CD8-positive, alpha-beta memory T cell (primary cell): ENCODE data around the gene HORMAD1. TPM values are rescaled to one million over a fixed set of nuclear protein-coding genes. Genes with fewer than 3 reads are reported as not detected.
"Not testable (repeated sequence)": the region's sequence is repeated elsewhere in the genome, so short reads cannot be mapped to it uniquely, and the experiment has no call there.

Experiments
- CTCF ChIA-PET: fragments of 350-600 bp; sonication (Branson Sonifier 250); formaldehyde crosslinking; loops from one replicate; lab custom pipeline; 2021; ENCODE audit warnings: antibody characterized with exemption; lab: Charles Lee
- POLR2A ChIA-PET: fragments of 350-600 bp; sonication (Branson Sonifier 250); formaldehyde crosslinking; loops from one replicate; lab custom pipeline; 2021; ENCODE audit warnings: antibody characterized with exemption; lab: Charles Lee
- DNase-seq, 5 donors: peaks; one replicate each; pipeline versions ENCODE4 v3.0.0 to v3.0.0-alpha.2; 2020 to 2022; ENCODE audit warnings: mixed read lengths in 1 of 5
- H3K27ac ChIP-seq: one replicate; pipeline ENCODE4 v1.7.0; 2013; ENCODE audit warnings: low read depth, mild to moderate bottlenecking, low read length, moderate library complexity
- H3K27me3 ChIP-seq: 2 replicates; pipeline ENCODE4 v1.7.0; 2013; ENCODE audit warnings: low read length, mild to moderate bottlenecking; ENCODE audit not compliant: insufficient read depth, poor library complexity, severe bottlenecking
- H3K36me3 ChIP-seq: 2 replicates; pipeline ENCODE4 v1.7.0; 2013; ENCODE audit warnings: mild to moderate bottlenecking, low read length, moderate library complexity; ENCODE audit not compliant: insufficient read depth
- H3K4me1 ChIP-seq: 2 replicates; pipeline ENCODE4 v1.7.0; 2013; ENCODE audit warnings: mild to moderate bottlenecking, low read length, moderate library complexity; ENCODE audit not compliant: insufficient read depth
- H3K4me3 ChIP-seq: 2 replicates; pipeline ENCODE4 v1.7.0; 2013; ENCODE audit warnings: mild to moderate bottlenecking, low read length
- H3K9me3 ChIP-seq: 2 replicates; pipeline ENCODE4 v1.7.0; 2013; ENCODE audit warnings: mild to moderate bottlenecking, low read length
- H3K27ac Mint-ChIP-seq, 8 donors: one replicate each; pipeline ENCODE4 v1.8.0; 2020 to 2021; ENCODE audit warnings: mixed read lengths in 8 of 8, mild to moderate bottlenecking in 6 of 8, inconsistent platforms in 3 of 8, moderate library complexity in 3 of 8
- H3K27me3 Mint-ChIP-seq, 2 donors: one replicate each; pipeline ENCODE4 v1.8.0; 2020 to 2021; ENCODE audit warnings: mixed read lengths in 2 of 2, mild to moderate bottlenecking in 1 of 2, moderate library complexity in 1 of 2
- H3K36me3 Mint-ChIP-seq, 3 donors: one replicate each; pipeline ENCODE4 v1.8.0; 2020 to 2021; ENCODE audit warnings: mixed read lengths in 3 of 3, inconsistent platforms in 1 of 3, mild to moderate bottlenecking in 1 of 3
- H3K4me1 Mint-ChIP-seq, 3 donors: one replicate each; pipeline ENCODE4 v1.8.0; 2020 to 2021; ENCODE audit warnings: mixed read lengths in 3 of 3, inconsistent platforms in 1 of 3, mild to moderate bottlenecking in 1 of 3
- H3K4me3 Mint-ChIP-seq, 7 donors: one replicate each; pipeline ENCODE4 v1.8.0; 2020 to 2021; ENCODE audit warnings: mixed read lengths in 7 of 7, mild to moderate bottlenecking in 6 of 7, moderate library complexity in 4 of 7, inconsistent platforms in 2 of 7
- H3K9me3 Mint-ChIP-seq, 5 donors: one replicate each; pipeline ENCODE4 v1.8.0; 2020 to 2022; ENCODE audit warnings: mixed read lengths in 5 of 5, mild to moderate bottlenecking in 3 of 5, moderate library complexity in 2 of 5, inconsistent platforms in 1 of 5
- polyA plus RNA-seq: library from polyadenylated mRNA; unstranded; fragments of 300-500 nt; fragmentation: Illumina TruSeq; gene quantifications from one replicate; pipeline ENCODE4 v1.2.3, GENCODE V29; 2021
- total RNA-seq, 2 experiments: library from RNA; stranded (reverse); gene quantifications; one replicate each; pipeline ENCODE4 v1.2.3, GENCODE V29; 2021

The HORMAD1 gene, protein sequence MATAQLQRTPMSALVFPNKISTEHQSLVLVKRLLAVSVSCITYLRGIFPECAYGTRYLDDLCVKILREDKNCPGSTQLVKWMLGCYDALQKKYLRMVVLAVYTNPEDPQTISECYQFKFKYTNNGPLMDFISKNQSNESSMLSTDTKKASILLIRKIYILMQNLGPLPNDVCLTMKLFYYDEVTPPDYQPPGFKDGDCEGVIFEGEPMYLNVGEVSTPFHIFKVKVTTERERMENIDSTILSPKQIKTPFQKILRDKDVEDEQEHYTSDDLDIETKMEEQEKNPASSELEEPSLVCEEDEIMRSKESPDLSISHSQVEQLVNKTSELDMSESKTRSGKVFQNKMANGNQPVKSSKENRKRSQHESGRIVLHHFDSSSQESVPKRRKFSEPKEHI
- total RNA-seq = not detected
- polyA plus RNA-seq = not detected

GRCh38 chr1:150720703-150721102, at the start of gene HORMAD1:
TSS of gene HORMAD1 (minus strand) at chr1:150720895. CDS start at chr1:150719505, 1,390 bp downstream.
- ChIA-PET CTCF (no interaction called here), POLR2A (no interaction called here)
- H3K27me3 ChIP-seq = no peaks in the 10 kb centered on the region
- peaks cover 0 to 6% (median 0%) of the 10 kb centered on the region in 3 donors for H3K4me1 Mint-ChIP-seq
- no peak within 1 kb of the TSS for H3K4me3 ChIP-seq
- no peaks in the 10 kb centered on the region for H3K9me3 ChIP-seq
- no peak within 1 kb of the TSS for H3K27ac ChIP-seq
- no peak for DNase-seq
- H3K27me3 Mint-ChIP-seq = no peaks in the 10 kb centered on the region
- H3K27ac Mint-ChIP-seq = no peak within 1 kb of the TSS
- H3K9me3 Mint-ChIP-seq = no peaks in the 10 kb centered on the region
- no peak within 1 kb of the TSS for H3K4me3 Mint-ChIP-seq
- H3K36me3 Mint-ChIP-seq = no peaks in the 10 kb centered on the region
- H3K36me3 ChIP-seq = no peaks in the 10 kb centered on the region
- no peaks in the 10 kb centered on the region for H3K4me1 ChIP-seq

DNA sequence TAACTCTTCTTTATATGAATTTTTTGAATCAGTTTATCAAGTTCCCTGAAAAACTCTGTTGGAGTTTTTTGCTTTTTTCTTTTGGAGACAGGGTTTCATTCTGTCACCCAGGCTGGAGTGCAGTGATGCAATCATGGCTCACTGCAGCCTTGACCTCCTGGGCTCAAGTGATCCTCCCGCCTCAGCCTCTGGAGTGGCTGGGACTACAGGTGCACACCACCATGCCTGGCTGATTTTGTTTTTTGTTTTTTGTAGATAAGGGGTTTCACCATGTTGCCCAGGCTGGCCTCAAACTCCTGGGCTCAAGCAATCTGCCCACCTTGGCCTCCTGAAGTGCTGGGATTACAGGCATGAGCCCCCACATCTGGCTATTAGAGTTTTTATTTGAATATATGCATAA, 47.0 kb upstream of the HORMAD1 start:
- H3K36me3 ChIP-seq, H3K9me3 ChIP-seq, POLR2A ChIA-PET, H3K9me3 Mint-ChIP-seq, H3K27me3 Mint-ChIP-seq, CTCF ChIA-PET, H3K4me3 ChIP-seq, H3K27me3 ChIP-seq, DNase-seq, H3K27ac ChIP-seq: not testable (repeated sequence)
- Mint-ChIP-seq H3K27ac (peak overlapping the region in 2 of 8 donors; percentile 54 to 71), H3K36me3 (peaks cover 3 to 16% (median 5%) of the 10 kb centered on the region in 3 donors), H3K4me1 (peaks cover 30 to 61% (median 51%) of the 10 kb centered on the region in 3 donors), H3K4me3 (peak overlapping the region in 2 of 7 donors; percentile 26 to 70)
- H3K4me1 ChIP-seq = peaks cover 31% of the 10 kb centered on the region

DNA sequence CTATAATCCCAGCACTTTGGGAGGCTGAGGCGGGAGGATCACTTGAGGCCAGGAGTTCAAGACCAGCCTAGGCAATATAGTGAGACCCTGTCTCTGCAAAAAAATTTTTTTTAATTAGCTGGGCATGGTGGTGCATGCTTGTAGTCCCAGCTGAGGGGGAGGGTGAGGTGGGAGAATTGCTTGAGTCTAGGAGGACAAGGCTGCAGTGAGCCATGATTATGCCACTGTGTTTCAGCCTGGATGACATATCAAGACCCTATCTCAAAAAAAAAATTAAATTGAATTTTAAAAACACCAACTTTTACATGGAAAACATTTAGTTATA, 45.2 kb upstream of the HORMAD1 start:
- H3K9me3 Mint-ChIP-seq, CTCF ChIA-PET, H3K9me3 ChIP-seq, H3K27me3 ChIP-seq, DNase-seq, H3K36me3 ChIP-seq, H3K27me3 Mint-ChIP-seq: not testable (repeated sequence)
- peak overlapping the region; percentile 63 for H3K27ac ChIP-seq
- Mint-ChIP-seq H3K4me1 (peaks cover 36 to 61% (median 54%) of the 10 kb centered on the region in 3 donors), H3K4me3 (peak overlapping the region; percentile 88 to 96 (median 93)), H3K27ac (peak overlapping the region; percentile 82 to 98 (median 96)), H3K36me3 (peaks cover 3 to 25% (median 11%) of the 10 kb centered on the region in 3 donors)
- H3K4me1 ChIP-seq = peaks cover 33% of the 10 kb centered on the region
- POLR2A ChIA-PET = interaction anchor here (0.6 to 1.5 kb wide), 5 partner anchors 9 to 187 kb away, joined by 3 to 6 read pairs (median 4); partner anchors contain the start of genes GOLPH3L and MCL1
- peak overlapping the region; percentile 61 for H3K4me3 ChIP-seq

GRCh38 chr1:150765296-150765976, 44.7 kb upstream of the HORMAD1 start, which contains the start of gene CTSS:
TSS of gene CTSS (minus strand) at chr1:150765778. CDS start at chr1:150764763, 1,015 bp downstream.
- H3K27ac Mint-ChIP-seq = peak within 1 kb of the TSS; percentile 82 to 98 (median 96)
- peaks cover 34 to 61% (median 51%) of the 10 kb centered on the region in 3 donors for H3K4me1 Mint-ChIP-seq
- H3K27ac ChIP-seq = peak within 1 kb of the TSS; percentile 63
- peaks cover 6 to 28% (median 14%) of the 10 kb centered on the region in 3 donors for H3K36me3 Mint-ChIP-seq
- CTCF ChIA-PET = no interaction called here
- H3K4me3 Mint-ChIP-seq = peak within 1 kb of the TSS; percentile 88 to 96 (median 93)
- POLR2A ChIA-PET = interaction anchor here (0.6 to 1.5 kb wide), 5 partner anchors 9 to 186 kb away, joined by 3 to 6 read pairs (median 4); partner anchors contain the start of genes GOLPH3L and MCL1
- H3K9me3 Mint-ChIP-seq = no peaks in the 10 kb centered on the region
- no peaks in the 10 kb centered on the region for H3K9me3 ChIP-seq
- DNase-seq = peak in 2 of 5 donors; percentile 30 to 46
- H3K4me1 ChIP-seq = peaks cover 28% of the 10 kb centered on the region
- peak within 1 kb of the TSS; percentile 61 for H3K4me3 ChIP-seq
- no peaks in the 10 kb centered on the region for H3K27me3 ChIP-seq
- H3K27me3 Mint-ChIP-seq = no peaks in the 10 kb centered on the region
- H3K36me3 ChIP-seq = no peaks in the 10 kb centered on the region

GRCh38 chr1:150764617-150765101, 44.0 kb upstream of the HORMAD1 start:
- POLR2A ChIA-PET = interaction anchor here (0.6 to 1.5 kb wide), 3 partner anchors 135 to 310 kb away, joined by 4 to 6 read pairs (median 5); partner anchors contain the start of gene MCL1
- no peaks in the 10 kb centered on the region for H3K27me3 Mint-ChIP-seq
- H3K4me3 ChIP-seq = peak overlapping the region; percentile 61

DNA sequence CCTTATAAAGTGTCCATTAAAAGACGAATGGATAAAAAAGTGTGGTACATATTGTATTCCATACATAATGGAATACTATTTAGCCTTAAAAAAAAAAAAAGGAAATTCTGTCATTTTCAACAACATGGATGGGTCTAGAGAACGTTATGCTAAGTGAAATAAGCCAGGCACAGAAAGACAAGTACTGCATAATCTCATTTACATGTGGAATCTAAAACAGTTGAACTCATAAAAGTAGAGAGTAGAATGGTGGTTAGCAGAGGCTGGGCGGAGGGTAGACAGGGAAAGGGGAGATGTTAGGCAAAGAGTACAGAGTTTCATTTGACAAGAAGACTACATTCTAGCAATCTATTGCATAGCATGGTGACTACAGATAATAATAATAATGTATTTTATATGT, 42.3 kb upstream of the HORMAD1 start:
- Histone ChIP-seq H3K9me3 (no peaks in the 10 kb centered on the region), H3K27ac (no peak overlapping the region), H3K27me3 (no peaks in the 10 kb centered on the region), H3K36me3 (no peaks in the 10 kb centered on the region), H3K4me1 (peaks cover 26% of the 10 kb centered on the region), H3K4me3 (no peak overlapping the region)
- ChIA-PET POLR2A (interaction anchor here (0.6 kb wide), 1 partner anchor 670 kb away, joined by 3 read pairs; no protein-coding TSS in a partner anchor), CTCF (no interaction called here)
- Mint-ChIP-seq H3K9me3 (no peaks in the 10 kb centered on the region), H3K4me3 (peak overlapping the region; percentile 1 to 80 (median 56)), H3K4me1 (peaks cover 40 to 69% (median 62%) of the 10 kb centered on the region in 3 donors), H3K27ac (peak overlapping the region in 3 of 8 donors; percentile 23 to 85 (median 39)), H3K27me3 (no peaks in the 10 kb centered on the region), H3K36me3 (peaks cover 9 to 47% (median 19%) of the 10 kb centered on the region in 3 donors)
- DNase-seq = no peak

More at GRCh38 chr1:150764617-150765101, 44.0 kb upstream of the HORMAD1 start:
- Histone ChIP-seq H3K36me3 (no peaks in the 10 kb centered on the region), H3K4me1 (peaks cover 26% of the 10 kb centered on the region), H3K27me3 (no peaks in the 10 kb centered on the region), H3K27ac (peak overlapping the region; percentile 63), H3K9me3 (no peaks in the 10 kb centered on the region)
- DNase-seq = peak in 1 of 5 donors; percentile 4
- CTCF ChIA-PET = no interaction called here
- H3K9me3 Mint-ChIP-seq = no peaks in the 10 kb centered on the region
- H3K4me1 Mint-ChIP-seq = peaks cover 40 to 68% (median 58%) of the 10 kb centered on the region in 3 donors
- H3K27ac Mint-ChIP-seq = peak overlapping the region; percentile 9 to 97 (median 94)
- H3K4me3 Mint-ChIP-seq = peak overlapping the region; percentile 88 to 96 (median 93)
- H3K36me3 Mint-ChIP-seq = peaks cover 9 to 35% (median 19%) of the 10 kb centered on the region in 3 donors

GRCh38 chr1:150762552-150762951, 41.9 kb upstream of the HORMAD1 start:
- peaks cover 9 to 52% (median 19%) of the 10 kb centered on the region in 3 donors for H3K36me3 Mint-ChIP-seq
- peak overlapping the region in 2 of 8 donors; percentile 24 to 52 for H3K27ac Mint-ChIP-seq
- H3K4me1 ChIP-seq = peaks cover 26% of the 10 kb centered on the region
- peaks cover 40 to 69% (median 62%) of the 10 kb centered on the region in 3 donors for H3K4me1 Mint-ChIP-seq
- POLR2A ChIA-PET = interaction anchor here (0.6 kb wide), 1 partner anchor 670 kb away, joined by 3 read pairs; no protein-coding TSS in a partner anchor
- no peaks in the 10 kb centered on the region for H3K9me3 ChIP-seq
- H3K9me3 Mint-ChIP-seq = no peaks in the 10 kb centered on the region
- peak overlapping the region; percentile 29 to 80 (median 57) for H3K4me3 Mint-ChIP-seq
- no peak overlapping the region for H3K4me3 ChIP-seq
- DNase-seq = no peak
- no peaks in the 10 kb centered on the region for H3K27me3 Mint-ChIP-seq
- CTCF ChIA-PET = no interaction called here
- no peaks in the 10 kb centered on the region for H3K27me3 ChIP-seq
- H3K36me3 ChIP-seq = no peaks in the 10 kb centered on the region
- H3K27ac ChIP-seq = no peak overlapping the region
